Activated CD8-positive, alpha-beta memory T cell treated with anti-CD3 and anti-CD28 coated beads, Interleukin-2, amount 50 U/mL, for 1 hour (primary cell): ENCODE results near the gene SORCS2.

Experiments
- DNase-seq: peaks from one replicate; pipeline ENCODE4 v3.0.0-alpha.2; 2020; ENCODE audit errors: extremely low read depth

Gene SORCS2

DNA sequence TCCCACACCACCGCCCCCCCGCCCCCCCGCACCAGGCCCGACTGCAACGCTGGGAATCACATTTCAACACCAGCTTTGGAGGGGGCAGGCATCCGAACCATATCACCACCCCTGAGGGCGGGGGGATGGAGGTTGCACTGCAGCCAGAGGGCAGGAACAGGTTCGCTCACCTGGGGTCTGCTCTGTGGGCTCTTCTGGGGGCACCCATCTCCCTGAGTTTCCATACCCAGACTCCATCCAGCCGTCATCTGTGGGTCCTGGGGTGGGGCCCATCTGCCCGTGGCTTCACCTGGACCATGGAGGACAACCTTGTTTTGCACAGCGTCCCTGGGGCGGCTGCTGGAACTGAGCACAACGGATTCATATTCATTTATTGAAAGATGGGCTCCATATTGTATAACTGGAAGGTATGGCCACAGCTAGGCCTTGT is 235.5 kb downstream of the SORCS2 start:
- DNase-seq, result no peak

DNA sequence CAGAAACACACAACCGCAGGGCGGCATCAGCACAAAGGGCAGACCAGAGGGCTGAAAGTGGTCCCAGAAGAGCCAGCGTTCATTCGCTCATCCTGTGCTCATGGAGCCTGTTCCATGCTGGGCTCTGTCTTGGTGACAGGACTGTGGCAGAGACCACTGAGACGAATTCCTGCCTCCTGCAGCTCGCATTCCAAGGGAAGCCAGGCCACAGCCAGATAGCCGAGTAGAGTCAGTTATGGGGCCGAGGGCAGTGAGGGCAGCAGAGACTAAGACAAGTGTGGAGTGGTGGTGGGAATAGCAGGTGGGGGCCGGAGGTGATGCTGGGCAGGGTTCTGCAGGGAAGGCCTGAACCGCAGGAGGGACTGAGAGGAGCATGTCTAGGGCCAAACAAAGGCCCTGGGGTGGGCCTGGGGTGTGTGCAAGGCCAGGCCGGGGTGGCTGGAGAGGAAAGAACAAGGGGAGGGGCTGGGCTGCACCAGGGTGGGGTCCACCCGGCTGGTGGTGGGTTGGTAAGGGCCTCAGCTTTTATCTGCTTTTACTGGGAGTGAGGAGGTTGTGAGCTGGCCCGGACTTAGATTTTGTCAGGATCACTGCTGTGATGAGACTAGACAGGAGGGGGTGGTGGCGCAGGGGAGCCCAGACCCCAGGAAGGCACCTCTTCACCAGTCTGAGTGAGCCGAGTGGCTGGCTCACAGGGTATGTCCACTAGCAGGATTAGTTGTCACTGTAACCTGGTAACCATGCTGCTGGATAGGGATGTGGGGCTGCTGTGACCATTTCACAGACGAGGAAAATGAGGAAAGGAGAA is 236.1 kb downstream of the SORCS2 start:
- DNase-seq, result no peak

DNA sequence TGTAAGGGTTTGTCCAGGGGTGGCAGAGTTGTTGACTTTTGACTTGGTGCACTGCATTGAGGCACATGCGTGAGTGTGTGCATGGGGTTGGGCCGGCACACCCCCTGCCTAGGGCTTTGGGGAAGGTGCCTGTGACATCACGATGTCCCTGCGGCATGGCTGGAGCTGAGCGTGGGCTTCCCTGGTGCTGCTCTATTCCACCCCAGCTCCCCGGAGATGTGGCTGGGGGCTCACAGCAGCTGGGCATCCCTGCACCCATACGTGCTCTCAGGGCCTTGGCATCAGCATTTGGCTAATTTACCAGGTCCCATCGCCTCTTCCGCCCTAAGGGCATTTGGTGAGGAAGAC is 236.7 kb downstream of the SORCS2 start:
- no peak for DNase-seq

DNA sequence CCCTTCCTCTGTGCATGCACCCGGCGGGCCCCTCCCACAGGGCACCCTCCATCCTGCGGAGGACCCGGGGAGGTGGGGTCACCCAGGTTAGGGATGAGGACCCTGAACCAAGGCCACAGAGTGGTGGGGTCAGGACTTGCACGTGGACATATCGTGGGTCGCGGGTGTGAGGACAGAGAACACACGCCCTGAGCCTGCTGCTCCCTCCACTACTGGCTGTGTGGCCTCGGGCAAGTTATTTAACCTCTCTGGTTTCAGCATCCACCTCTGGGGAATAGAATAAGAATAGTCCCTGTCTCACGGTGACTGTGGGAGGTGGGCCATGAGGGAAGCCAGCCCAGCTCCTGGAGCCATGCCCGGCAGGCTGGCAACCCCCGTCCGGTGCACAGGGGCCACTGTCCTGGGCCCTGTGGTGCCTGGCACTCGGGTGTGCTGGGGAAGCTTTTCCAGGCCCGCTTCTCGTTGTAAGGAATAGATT is 237.3 kb downstream of the SORCS2 start:
- DNase-seq, result no peak

DNA sequence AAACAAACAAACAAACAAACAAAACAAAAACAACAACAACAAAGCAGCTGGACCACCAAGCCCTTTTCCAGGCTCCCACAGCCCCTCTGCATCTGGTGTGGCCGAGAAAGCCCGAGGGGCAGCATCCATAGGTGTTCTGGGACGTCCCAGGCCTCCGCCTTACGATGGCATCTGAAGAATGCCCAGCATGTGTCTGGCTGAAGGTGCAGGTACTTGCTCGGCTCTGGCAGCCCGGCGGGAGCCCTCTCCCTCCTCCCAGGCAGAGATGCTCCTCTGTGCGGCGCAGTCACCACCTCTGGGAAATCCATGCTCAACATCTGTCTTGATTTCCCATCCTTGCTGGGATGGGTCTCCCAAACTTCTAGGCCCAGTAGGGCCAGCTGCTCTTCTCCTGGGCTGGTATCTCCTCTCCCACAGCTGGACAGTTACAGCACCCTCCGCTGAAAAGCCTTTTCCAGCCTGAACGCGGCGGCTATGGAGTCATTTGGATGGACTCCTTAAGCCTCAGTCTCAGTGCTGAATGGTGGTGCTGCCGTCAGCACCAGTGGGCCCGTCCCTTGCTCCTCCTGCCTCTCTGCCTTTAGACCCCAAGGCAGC is 238.1 kb downstream of the SORCS2 start:
- DNase-seq, result no peak

DNA sequence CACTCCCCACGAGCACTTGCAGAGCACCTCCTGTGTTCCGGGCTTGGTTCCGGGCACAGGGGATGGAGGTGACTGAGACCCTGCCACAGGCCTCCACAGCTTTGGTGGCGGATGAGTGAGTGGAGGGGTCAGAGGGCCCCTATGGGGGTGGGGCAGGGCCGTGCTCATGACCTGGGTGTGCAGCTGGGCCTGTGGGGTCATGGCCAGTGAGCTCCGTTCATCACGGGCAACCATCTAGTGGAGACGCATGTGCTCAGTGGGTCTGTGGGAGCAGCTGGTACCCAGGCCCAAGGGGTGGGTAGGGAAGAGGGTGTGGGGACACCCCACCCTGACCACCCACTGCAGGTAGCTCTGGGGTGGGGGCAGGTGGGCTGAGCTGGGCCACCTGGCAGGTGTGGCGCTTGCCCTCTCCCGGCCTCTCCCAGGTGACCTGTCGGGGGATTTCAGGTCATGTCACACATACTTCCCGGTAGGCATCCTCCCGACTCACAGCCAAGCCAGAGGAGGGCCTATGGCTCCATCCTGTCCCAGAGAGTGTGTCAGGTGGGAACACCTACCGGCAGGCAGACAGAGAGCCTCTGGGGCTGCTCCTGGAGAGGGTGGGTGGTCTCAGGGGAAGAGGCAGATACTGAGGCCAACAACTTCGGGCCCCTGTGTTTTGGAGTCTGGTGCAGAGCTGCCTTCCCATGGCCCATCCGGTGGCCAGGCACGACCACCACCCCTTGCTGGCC is 238.8 kb downstream of the SORCS2 start:
- DNase-seq, result no peak

DNA sequence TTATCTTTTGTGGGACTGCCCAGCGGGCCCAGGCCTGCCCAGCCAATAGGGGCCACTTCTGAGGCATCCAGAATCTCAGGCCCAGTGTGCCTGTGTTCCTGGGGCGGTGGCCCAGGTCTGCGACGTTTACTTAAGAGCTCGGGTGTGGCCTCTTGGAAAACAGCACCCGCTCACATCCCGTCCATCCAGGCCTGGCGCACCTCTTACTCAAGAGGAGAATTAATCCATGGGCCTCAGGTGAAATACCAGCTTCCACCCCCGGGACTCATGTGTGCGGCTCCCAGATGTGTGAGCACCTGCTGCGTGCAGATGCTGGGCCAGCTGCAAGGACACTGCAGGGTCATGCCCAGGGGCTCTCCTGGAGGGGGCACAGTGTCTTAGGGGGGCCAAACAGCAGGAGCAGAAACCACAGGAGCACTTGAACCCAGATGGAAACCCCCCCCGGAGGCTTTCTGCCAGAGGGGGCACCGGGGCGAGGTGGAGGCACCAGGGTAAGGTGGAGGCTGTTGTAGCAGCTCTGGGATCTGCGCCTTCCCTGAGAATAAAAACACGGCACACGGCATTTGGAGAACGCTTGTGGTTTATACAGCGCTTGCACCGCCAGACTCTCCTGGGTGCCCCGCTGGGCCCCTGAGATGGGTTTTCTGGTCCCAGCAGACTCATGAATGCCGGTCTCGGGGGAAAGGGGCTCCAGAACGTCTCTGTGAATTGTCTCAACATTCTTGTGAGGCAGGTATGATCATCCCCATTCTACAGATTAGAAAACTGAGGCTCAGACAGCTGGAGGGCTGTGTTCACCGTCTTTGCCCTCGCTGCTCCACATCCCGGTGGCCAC is 239.6 kb downstream of the SORCS2 start:
- no peak for DNase-seq

DNA sequence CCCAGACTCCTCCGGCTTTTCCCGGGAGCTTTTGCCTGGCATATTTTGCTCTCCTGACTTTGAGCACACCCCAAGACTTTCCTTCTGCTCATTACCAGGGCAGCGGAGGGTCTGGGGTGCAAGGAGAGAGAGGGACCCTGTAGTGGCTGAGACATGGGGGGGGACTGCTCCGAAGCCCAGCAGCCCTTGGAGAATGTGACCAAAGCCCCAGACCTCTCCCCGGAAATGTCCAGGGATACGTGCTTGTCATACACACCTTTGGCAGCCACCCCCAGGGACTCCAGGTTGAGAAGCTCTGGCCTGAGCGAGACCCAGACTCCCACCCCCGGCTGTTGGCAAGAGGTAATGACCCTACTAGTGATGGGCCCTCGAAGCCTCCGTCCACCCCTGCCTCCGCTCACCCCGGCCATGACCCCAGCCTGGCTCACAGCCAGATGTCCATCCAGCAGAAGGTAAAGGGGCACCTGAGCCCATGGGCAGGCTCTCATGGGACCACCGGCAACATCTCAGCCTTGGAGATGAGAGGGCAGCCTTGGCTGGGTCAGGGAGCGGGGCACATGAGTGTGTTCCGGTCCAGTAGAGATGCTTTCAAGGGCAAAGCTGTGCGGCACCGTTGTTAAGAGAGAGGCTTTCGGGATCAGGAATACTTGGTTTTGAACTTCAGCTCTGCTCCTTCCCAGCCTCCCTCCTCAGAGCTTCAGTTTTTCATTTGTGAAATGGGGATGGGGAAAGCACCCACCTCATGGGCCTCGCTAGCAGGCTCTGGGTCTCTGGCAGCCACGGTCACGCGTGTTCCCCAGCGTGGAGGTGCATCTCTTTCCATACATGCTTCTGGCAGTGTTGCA is 240.4 kb downstream of the SORCS2 start:
- DNase-seq, result no peak

DNA sequence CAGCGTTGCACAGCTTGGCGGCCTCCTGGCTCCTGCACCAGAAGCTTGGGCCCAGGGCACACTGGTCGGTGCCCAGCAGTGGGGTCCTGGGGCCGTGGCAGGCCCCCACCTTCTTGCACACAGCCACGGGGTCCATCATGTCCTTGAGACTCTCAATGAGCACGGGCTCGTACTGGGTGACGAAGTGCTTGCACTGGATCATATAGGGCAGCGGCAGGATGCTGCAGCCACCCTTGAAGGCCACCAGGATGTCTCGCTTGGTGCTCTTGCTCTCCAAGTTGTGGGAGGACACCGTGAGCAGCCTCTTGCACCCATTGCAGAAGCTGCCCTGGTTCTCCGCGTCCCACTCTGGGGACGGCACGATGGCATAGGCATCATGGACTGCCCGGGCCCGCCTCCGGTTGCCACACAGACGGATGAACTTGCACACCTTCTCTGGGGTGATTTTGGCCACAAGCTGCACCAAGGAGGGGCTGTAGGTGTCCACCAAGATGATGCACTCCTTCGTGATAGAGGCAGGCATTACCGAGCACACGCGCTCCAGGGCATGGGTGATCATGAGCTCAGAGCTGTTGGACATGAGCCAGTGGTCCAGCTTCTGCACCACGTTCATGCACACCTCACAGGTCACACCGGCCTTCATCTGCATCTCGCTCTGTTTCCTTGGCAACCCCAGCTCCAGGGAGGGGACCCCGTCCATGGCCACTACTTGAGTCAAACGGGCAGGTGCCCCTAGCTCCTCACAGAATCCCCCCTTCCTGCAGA is 241.2 kb downstream of the SORCS2 start:
- DNase-seq, result no peak

DNA sequence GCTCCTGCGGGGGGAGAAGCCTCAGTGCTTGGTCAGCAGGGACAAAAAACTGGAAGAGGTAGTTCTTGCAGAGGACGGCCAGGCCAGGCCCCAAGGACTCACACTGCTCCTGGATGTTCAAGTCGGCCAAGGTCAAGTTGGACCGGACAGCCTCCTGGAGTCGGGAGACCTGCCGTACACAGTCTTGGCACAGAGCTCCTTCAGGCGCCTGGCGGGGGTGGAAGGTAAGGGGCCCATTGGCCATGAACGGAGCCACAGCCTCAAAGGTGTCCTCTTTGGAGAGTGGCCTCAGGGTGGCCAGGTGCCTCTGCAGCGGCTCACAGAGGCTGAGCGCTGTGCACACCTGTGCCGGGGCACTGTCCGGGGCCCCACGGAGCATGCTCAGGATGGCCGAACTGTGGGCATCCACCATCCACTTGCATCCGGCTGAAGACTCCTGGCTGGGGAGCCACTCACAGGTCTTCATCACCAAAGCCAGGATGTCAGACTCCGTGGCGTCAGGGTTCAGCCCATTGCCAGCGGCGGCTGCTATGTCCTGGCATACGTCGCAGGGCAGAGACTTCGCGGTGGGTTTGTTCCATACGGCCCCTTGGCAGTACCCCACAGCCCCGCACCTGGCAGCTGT is 241.9 kb downstream of the SORCS2 start:
- DNase-seq, result no peak

DNA sequence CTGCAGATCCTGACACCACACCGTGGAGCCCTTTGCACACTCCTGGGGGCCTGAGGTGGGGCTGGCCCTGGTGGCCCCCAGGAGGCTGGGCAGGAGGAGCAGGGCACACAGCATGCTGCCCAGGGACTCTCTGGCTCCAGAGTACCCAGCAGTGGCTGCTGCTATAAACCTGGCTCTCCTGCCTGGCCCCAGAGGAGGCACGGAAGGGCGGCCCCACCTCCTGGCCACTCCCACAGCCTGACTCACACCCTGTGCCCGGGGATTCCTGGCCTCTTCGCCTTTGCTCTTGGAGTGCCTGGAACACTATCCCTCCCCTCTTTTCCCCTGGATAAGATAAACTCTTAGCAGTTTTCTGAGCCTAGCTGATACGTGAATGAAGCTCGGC is 242.4 kb downstream of the SORCS2 start, which contains the start of gene PSAPL1:
PSAPL1 (minus strand) TSS at position 165 of the 385 bp plus-strand sequence; CDS start at position 114, 51 bp downstream.
- no peak for DNase-seq

DNA sequence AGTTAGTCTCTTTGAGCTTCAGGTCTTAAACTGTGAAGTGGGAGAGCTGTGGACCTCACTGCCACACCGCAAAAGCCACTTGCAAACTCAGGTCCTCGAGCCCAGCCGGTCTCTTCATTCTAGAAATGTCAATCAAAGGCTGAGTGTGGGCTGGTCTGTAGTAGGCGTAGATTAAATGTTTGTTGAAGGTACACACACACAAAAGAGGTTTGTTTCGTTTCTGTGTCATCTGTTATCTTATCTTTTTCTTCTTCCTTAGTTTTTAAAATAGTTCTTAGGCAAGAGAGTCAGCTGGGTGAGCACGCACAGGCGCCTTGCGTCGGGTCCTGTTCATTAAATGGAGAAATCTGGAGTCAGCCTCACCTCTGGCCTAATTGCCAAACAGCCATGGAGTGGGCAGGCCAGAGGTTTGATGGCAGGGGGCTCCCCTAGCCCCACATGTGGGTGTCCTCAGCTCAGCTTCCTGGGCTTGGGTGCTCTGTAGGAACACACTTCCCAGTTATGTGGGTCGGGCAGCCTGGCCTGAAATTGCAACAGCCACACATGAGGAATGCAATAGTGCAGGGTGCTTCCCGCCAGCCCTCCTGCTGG is 243.2 kb downstream of the SORCS2 start:
- DNase-seq, result no peak

DNA sequence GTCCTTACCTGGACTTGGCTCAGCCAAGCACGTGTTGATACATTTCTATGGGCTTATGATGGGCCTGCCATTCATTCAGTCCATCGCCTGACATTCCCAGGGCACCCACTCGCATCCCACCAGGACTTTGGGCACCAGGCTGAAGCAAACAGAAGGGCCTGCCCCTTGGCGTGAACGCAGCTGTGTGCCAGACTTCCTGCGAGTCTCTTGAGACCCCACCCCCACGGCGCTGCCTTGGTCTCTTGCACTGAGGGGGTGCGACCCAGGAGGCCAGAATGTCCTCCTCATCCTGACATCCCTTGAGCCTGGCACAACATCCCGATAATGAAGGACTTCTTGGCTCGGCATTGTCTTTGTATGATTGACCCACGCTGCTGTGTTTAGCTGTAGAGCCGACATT is 243.9 kb downstream of the SORCS2 start:
- DNase-seq, result no peak

DNA sequence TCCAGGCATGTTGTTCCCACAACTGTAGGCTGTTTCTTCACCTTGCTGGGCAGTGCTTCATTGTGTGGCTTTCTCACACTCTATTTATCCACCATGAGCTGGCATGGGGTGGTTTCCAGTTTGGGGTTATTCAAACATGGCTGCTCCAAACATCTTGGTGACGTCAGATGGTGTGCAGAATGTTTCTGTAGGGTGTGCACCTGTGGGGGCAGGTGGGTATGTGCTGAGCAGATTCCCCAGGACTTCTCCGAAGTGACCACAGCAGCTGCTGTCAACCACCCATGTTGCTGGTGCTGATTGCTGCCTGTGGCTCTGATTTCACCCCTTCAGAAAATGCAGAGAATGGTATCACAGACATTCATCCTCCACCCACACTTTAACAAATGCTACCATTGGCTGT is 247.4 kb downstream of the SORCS2 start:
- DNase-seq, result no peak

DNA sequence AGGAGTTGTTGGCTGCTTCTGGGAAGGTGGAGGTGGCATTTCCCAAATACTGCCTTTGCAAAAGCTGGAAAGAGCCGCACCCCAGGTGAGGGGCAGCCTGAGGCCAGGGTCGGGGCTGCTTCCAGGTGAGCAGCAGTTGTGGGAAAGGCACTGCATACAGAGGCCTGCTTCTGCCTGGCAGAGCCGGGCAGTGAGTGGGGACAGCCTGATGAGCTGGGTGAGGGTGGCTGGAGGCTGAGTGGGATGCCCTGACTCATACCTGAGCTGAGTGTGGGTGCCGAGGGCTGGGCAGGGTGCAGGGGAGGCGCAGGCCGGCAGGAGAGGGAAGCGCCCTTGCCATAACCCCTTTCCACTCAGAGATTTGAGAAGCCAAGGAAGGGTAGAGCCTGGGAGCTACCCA is 248.9 kb downstream of the SORCS2 start:
- no peak for DNase-seq

DNA sequence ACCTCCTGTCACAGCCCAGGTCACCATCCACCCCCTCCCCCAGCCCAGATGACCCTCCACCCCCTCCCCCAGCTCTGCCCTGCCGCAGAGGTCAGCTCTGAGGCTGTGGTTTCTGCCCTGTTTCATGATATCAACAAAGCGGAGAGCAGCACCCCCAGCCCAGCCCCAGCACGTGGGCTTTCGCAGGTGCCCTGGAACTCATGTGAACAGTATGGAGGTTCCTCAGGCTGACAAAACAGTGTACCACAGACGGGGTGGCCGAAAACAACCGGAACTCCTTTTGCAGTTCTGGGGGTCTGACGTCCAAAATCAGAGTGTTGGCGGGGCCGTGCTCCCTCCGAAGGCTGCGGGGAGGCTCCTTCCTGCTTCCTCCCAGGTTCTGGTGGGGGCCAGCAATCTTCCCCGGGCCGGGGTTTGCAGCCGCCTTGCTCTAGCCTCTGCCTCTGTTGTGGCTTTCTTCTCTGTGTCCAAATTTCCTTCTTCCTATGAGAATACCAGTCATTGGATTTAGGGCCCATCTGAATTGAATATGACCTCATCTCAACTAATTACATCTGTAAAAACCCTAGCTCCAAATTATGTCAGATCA is 250.3 kb downstream of the SORCS2 start:
- no peak for DNase-seq

DNA sequence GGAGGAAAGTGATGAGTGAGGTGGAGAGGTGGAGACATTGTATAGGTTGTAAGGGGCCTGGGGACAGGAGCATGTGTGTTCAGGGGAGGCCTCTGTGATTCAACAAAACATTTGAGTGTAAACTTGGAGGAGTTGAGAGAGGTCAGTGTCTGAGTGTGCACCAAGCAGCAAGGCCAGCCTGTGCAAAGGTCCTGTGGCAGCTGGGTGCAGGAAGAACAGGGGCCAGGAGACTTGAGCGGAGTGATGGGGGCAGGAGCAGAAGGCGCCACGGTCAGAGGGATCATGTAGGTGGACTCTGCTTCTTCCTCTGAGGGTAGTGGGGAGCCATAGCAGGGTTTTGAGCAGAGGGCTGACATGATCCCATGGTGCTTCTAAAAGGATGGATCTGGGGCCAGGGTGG is 252.0 kb downstream of the SORCS2 start:
- no peak for DNase-seq

DNA sequence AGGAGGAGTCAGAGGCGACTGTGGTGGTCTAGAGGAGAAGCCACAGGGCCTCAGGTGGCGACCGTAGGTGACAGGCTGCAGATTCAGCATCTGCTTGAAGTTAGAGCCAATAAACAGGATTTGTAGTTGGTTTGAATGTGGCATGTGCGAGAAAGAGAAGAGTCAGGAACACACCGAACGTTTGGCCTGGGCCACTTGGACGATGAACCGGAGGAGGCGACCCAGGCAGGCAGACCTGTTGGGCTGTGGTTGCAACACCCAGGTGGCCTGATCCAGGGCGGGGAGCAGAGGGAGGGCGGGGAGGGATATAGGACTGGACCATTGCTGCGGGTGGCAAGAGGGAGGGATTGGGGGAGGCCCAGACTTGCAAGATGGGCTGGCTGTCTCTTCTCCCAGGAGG is 252.4 kb downstream of the SORCS2 start:
- DNase-seq, result no peak

DNA sequence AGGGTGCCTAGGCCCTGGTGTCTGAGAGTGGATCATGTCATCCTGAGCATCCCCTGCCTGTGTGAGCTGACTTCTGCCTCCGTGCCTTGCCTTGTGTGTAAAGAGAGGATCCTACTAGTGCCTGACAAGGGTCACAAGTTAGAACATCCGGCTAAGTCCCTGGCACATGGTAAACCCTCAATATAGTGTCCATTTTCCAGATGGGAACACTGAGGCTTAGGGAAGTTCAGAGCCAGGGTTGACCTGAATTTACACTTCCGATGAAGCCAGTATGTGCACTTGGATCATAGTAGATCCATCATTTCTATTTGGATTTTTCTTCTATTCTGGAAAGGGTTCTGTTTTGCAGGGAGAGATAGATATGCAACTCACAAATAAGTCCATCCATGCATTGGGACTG is 254.9 kb downstream of the SORCS2 start:
- DNase-seq, result no peak
